NCI-H1930 (cell line): ENCODE data around the gene BAIAP2L2.

Experiments
- DNase-seq, 2 experiments: peaks; one replicate each; lab custom pipeline; 2025; lab: John Stamatoyannopoulos, UW

The BAIAP2L2 gene

DNA sequence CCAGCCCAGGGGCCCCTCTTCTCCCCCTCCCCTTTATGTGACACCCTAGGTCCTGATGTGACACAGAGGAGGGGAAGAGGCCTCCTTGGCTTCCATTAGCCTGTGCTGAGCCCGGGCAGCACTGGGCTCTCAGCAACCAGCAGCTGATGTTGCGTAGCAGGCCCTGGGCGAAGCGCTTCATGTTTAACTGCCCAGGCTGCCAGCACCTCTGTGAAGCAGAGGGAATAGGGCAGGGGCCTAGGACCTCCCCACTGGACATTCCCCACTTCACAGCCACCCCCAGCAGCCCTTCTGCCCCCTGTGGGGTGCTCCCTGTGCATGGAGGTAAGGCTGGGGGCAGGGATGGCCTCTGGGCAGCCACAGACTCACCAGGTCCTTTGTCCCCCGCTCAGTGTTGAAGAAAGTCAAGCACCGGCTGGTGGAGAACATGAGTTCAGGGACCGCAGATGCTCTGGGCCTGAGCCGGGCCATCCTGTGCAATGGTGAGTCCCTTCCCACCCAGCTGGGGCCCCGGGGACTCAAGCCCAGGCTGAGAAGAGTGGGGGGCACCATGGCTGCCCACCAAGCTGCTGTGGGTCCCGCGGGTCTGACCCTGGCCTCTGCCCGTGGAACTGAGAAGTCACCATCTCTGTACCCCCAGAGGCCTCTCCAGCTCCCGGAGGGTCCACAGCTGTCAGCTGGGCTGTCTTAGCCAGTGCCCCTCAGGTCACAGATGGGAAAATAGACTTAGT is 41.7 kb downstream of the BAIAP2L2 start:
- DNase-seq = no peak

- DNase-seq = no peak
Observed at GRCh38 chr22:38067761-38068360, 42.6 kb downstream of the BAIAP2L2 start.

- no peak for DNase-seq
Observed at GRCh38 chr22:38067028-38067415, 43.5 kb downstream of the BAIAP2L2 start.

- DNase-seq = no peak
Observed at GRCh38 chr22:38066381-38067027, 44.0 kb downstream of the BAIAP2L2 start.

DNA sequence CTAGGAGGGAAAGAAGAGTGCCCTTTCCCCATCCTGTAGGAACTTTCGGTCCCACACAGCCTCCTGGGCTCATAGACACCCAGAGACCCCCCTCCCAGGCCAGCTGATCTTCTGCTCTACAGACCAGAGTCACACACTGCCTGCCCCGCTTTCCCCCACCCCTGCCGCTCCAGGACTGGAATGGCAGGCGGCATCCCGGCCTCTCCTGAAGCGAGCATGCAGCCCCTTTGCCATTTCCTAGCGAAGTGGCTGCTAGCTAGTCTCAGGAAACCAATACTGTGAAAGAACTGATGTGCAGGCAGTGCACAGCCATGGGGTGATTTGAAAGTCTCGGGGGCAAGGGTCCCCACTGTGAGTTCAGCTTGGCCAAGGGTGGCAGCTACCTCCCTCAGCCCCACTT is 44.9 kb downstream of the BAIAP2L2 start:
- DNase-seq = no peak

DNA sequence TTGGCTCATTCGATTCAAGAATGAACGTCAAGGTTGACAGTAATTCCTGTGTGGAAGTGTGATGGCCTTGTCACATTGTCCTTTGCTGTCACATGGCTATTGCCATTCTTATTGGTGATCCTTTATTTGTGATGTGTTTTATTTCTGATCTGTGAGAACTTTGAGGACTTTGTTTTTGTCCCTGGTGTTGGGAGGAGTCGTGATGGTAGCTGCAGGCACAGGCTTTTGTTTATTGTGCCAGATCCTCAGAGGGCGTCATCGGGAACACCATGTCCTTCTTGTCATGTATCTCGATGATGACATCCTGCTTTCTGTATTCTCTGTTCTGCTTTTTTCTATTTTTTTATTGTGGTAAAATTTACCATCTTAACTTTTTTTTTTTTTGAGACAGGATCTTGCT is 47.7 kb downstream of the BAIAP2L2 start:
- no peak for DNase-seq

GRCh38 chr22:38056969-38057891 is 53.3 kb downstream of the BAIAP2L2 start, which contains the start of gene PICK1:
PICK1 (plus strand) TSS chr22:38057404; CDS start chr22:38057810, 406 bp downstream.
- DNase-seq = peak; percentile 93 to 97

DNA sequence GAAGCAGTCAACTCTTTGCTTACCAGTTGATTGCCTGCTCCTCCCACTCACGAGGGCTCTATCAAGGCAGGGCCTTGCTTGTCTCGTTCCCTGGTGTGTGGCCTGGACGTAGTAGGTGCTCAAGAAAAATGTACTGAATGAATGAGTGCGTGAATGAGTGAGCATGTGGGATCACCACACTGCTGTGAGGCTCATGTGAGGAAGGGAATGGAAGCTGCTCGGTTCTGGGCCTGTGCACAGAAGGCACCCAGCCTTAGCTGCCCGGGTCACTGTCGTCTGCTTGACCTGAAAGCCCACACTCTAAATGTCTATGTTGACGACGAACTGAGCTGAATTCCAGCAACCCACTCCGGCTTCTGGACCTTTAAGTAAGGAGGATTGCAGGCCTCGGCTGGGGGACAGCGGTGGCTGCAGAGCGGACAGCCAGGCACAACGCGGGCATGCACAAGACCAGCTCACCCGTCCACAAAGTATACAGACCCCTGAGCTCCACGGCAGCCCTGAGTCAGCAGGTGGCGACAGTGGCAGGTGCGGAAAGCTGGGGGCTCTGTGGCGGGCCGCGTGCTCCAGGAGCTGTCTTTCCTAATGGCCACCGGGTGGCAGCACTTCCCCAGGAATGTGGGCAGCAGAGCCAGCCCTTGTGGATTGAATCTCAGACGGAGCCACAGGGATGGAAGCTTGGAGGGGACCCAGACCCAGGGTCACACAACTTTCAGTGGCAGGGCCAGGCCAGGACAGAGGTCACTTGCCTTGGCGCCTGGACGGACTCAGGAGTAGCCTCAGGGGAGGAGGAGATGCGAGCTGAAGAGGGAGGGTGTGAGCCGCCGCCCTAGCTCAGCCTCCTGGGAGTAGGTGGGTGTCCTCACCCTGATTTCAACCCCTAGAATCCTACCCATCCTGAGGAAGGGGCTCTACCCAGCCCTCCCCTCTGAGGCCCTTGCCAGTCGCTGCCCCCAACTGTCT is 58.3 kb downstream of the BAIAP2L2 start:
- peak; percentile 69 to 74 for DNase-seq

DNA sequence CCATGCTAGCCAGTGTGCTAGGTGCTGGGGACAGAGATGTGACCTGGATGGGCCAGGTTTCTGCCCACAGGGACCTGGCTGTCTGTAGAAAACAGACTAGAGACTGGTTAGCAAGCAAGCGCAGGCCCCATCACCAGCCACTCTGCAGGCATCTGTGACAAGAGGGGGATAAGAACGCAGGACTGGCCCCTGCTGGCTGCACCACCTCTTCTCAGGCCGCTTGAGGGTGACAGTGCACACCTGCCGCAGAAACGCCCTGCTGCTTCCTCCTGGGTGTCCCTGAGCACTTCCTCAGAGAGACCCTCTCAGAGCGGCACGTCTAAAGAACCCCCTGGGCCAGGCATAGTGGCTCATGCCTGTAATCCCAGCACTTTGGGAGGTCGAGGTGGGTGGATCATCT is 59.2 kb downstream of the BAIAP2L2 start:
- no peak for DNase-seq

DNA sequence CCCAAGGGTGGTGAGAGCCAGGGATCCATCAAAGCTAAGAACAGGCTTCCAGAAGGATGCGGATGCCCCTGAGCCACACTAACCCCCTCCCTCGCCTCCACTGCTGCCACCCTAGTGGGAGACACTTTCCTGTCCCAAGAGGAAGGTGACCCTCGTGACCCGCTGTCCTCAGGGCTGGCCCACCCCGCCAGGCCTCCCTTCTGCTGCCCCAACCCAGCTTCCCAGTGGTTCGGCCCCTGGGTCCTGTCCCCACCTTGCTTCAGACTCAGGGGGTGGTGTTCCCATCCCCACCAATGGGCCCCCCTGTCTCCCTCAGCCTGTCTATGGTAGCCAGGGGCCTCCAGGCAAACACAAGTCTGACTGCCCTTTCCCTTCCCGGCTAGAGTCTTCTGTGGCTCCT is 59.8 kb downstream of the BAIAP2L2 start:
- no peak for DNase-seq

GRCh38 chr22:38049812-38050619 is 60.5 kb downstream of the BAIAP2L2 start:
- no peak for DNase-seq

GRCh38 chr22:38046070-38046748 is 64.3 kb downstream of the BAIAP2L2 start:
- no peak for DNase-seq

DNA sequence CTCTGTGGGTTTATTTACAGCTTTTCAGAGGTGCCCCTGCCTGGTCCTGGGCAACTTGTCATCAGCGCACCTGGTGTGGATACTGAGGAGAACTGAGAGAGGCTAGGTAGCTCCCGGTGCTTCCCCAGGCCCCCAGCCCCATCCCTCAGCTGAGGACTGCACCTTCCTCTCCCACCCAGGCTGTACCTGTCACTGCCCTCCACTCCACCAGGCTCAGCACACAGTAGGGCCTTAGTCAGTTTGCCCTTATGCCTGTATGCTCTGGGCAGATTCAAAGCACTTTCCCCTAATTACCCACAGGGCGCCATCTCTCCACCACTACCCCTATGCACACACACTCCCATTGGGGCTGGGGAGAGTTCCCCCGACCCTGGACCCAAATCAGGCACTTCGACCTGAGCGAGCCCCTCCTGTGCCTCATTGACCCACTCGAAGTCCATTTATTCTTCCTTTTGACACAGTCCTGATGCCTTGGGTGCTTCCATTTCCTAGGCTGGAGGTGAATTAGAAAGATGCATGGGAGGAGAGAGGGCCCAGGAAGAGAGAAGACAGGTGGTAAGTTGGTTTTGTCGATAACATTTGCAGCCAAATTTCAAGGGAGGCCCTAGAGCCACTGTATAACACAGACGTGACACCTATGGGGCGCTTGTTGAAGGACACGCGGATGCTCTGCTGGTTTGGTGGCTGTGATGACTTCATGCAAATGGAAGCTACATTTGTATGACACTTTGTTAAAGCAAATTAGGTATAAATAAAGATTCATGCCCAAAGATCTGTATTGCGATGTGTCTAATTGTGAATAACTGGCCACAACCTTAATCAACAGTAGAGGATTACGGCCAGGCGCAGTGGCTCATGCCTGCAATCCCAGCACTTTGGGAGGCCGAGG is 67.1 kb downstream of the BAIAP2L2 start:
- DNase-seq = no peak

- no peak for DNase-seq
Observed at GRCh38 chr22:38042488-38042790, 68.0 kb downstream of the BAIAP2L2 start.

GRCh38 chr22:38041760-38042487 is 68.6 kb downstream of the BAIAP2L2 start:
- DNase-seq = no peak

GRCh38 chr22:38040953-38041759 is 69.3 kb downstream of the BAIAP2L2 start:
- no peak for DNase-seq
